HL-60 (cell line): ENCODE measurements around the gene CNOT3.

Experiments used
- DNase-seq, 2 experiments: peaks; one replicate each; pipeline ENCODE4 v3.0.0-alpha.2; 2010 to 2020; ENCODE audit warnings: low read depth in 1 of 2, low spot score in 1 of 2
- H3K27ac ChIP-seq: fragments of 250-450 bp; sonication (Bioruptor Pico); replicated peaks from 2 replicates; pipeline ENCODE4 v1.5.1; 2020; ENCODE audit warnings: mild to moderate bottlenecking, moderate library complexity
- H3K27me3 ChIP-seq: fragments of 250-450 bp; sonication (Bioruptor Pico); 2 replicates; pipeline ENCODE4 v1.5.1; 2021; ENCODE audit warnings: mild to moderate bottlenecking, moderate library complexity; ENCODE audit not compliant: insufficient read depth, poor library complexity, severe bottlenecking
- H3K4me3 ChIP-seq: replicated peaks from 2 replicates; pipeline ENCODE4 v1.5.1; 2011; ENCODE audit warnings: mild to moderate bottlenecking, control low read depth, low read length; ENCODE audit not compliant: insufficient read depth
- GABPA ChIP-seq: IDR thresholded peaks from 2 replicates; pipeline ENCODE4 v1.6.1; 2012; ENCODE audit warnings: low read depth
- POLR2AphosphoS5 ChIP-seq: IDR thresholded peaks from 2 replicates; pipeline ENCODE4 v1.6.1; 2012; ENCODE audit warnings: low read depth
- SPI1 ChIP-seq: IDR thresholded peaks from 2 replicates; pipeline ENCODE4 v1.6.1; 2012; ENCODE audit warnings: low read depth, mild to moderate bottlenecking, borderline replicate concordance
- TF ChIP-seq, protein P1 (sequence below): IDR thresholded peaks from 2 replicates; pipeline ENCODE4 v1.6.1; 2012; ENCODE audit warnings: low read depth; ENCODE audit not compliant: insufficient replicate concordance
- TF ChIP-seq, protein P2 (sequence below): IDR thresholded peaks from one replicate; pipeline ENCODE4 v1.5.1; 2011; ENCODE audit warnings: low read length, control low read depth, inconsistent platforms; ENCODE audit not compliant: insufficient read depth

CNOT3 gene

DNA sequence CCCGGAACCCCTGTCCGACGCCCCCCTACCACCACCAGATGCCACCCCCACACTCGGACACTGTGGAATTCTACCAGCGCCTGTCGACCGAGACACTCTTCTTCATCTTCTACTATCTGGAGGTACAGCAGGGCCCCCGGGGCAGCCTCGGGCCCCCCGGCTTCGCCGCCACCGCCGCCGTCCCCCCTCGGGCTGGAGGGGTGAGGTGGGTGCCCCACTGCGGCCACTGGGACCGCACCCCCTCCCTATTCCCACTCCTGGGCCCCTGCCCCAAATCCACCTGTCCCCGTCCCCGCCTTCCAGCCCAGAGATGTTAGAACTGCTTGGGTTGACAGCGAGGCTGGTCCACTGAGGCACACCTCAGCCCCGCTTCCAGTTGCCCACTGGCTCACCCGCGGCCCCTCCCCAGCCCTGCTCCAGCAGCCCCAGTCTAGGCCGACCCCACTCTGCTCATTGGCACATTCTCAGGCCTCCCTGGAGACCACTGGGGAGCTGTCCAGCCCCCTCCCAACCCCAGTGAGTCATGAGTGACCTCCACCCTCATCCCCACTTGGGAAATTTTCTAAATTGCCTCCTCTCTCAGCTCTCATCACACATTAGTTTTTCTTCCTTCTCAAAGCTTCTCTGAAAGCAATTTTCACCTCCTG lies 15.4 kb downstream of the CNOT3 start:
- TF ChIP-seq POLR2AphosphoS5 (peak; percentile 15; the same call in 1 of the 2 replicates), SPI1 (no peak), GABPA (no peak)
- TF ChIP-seq, protein P1, sequence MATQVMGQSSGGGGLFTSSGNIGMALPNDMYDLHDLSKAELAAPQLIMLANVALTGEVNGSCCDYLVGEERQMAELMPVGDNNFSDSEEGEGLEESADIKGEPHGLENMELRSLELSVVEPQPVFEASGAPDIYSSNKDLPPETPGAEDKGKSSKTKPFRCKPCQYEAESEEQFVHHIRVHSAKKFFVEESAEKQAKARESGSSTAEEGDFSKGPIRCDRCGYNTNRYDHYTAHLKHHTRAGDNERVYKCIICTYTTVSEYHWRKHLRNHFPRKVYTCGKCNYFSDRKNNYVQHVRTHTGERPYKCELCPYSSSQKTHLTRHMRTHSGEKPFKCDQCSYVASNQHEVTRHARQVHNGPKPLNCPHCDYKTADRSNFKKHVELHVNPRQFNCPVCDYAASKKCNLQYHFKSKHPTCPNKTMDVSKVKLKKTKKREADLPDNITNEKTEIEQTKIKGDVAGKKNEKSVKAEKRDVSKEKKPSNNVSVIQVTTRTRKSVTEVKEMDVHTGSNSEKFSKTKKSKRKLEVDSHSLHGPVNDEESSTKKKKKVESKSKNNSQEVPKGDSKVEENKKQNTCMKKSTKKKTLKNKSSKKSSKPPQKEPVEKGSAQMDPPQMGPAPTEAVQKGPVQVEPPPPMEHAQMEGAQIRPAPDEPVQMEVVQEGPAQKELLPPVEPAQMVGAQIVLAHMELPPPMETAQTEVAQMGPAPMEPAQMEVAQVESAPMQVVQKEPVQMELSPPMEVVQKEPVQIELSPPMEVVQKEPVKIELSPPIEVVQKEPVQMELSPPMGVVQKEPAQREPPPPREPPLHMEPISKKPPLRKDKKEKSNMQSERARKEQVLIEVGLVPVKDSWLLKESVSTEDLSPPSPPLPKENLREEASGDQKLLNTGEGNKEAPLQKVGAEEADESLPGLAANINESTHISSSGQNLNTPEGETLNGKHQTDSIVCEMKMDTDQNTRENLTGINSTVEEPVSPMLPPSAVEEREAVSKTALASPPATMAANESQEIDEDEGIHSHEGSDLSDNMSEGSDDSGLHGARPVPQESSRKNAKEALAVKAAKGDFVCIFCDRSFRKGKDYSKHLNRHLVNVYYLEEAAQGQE: no peak
- no peaks in the 10 kb centered on the region for H3K27me3 ChIP-seq
- DNase-seq: no peak
- H3K27ac ChIP-seq: no peak overlapping the region
- H3K4me3 ChIP-seq: no peak overlapping the region

DNA sequence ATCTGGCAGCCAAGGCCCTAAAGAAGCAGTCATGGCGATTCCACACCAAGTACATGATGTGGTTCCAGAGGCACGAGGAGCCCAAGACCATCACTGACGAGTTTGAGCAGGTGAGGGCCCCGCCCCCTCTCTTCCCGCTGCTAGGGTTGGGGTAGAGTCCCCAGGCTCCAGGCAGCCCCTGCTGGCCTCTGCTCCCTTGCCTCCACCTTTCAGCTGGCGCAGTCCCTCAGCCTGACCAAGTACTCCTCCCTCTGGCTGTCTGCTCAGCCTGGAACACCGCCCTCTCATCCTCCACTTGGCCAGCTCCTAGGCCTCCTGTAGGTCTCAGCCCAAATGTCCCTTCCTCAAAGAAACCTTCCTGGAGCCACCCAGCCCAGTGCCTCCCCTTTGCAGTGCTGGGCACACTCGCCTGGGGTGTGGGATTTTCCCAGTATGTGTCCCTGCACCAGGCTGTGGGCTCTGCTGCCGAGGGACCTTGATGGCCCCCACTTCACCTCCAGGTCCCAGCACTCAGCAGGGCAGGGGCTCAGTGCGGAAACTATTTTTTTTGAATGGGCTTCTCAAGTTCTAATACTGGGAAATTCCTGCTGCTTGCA lies 16.3 kb downstream of the CNOT3 start:
- no peak overlapping the region for H3K4me3 ChIP-seq
- no peak for DNase-seq
- TF ChIP-seq GABPA: no peak
- TF ChIP-seq, protein P2, sequence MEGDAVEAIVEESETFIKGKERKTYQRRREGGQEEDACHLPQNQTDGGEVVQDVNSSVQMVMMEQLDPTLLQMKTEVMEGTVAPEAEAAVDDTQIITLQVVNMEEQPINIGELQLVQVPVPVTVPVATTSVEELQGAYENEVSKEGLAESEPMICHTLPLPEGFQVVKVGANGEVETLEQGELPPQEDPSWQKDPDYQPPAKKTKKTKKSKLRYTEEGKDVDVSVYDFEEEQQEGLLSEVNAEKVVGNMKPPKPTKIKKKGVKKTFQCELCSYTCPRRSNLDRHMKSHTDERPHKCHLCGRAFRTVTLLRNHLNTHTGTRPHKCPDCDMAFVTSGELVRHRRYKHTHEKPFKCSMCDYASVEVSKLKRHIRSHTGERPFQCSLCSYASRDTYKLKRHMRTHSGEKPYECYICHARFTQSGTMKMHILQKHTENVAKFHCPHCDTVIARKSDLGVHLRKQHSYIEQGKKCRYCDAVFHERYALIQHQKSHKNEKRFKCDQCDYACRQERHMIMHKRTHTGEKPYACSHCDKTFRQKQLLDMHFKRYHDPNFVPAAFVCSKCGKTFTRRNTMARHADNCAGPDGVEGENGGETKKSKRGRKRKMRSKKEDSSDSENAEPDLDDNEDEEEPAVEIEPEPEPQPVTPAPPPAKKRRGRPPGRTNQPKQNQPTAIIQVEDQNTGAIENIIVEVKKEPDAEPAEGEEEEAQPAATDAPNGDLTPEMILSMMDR: no peak
- TF ChIP-seq, protein P1: no peak
- no peaks in the 10 kb centered on the region for H3K27me3 ChIP-seq
- no peak overlapping the region for H3K27ac ChIP-seq

DNA sequence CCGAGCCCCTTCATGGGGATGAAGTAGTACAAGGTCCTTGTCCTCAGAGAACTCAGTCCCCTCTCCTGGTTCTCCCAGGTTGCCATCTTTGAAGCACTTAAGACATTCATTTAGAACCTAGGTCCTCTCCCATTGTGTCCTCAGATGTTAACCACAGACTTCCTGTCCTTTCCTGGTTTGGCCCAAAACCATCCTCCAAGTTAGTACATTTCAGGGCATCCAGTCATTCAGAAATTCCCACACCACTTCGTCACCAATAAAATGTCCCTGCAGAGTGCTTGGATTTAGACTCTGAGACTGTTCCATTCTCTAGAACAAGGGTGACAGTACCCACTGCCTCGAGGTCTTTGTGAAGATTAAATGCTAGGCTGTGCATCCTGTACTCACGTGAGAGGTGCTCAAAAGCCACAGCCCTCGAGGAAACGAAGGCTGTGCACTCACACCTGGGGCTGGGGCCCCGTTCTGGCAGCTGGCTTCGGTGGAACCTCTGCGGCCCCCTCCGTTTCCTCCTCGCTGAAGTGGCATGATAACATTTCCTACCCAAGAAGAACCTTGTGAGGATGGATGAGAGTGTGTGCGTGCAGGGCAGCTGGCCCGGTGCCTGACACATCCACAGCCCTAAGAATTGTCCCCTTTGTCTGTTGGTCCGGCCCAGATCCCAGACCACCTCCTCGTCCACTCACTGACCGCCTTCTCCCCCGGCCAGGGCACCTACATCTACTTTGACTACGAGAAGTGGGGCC lies 17.2 kb downstream of the CNOT3 start:
- DNase-seq: no peak
- no peak for TF ChIP-seq GABPA
- TF ChIP-seq, protein P2: no peak
- TF ChIP-seq SPI1: no peak
- TF ChIP-seq POLR2AphosphoS5: peak; percentile 20; the same call in 1 of the 2 replicates
- Histone ChIP-seq H3K4me3 (no peak overlapping the region), H3K27me3 (no peaks in the 10 kb centered on the region), H3K27ac (no peak overlapping the region)

DNA sequence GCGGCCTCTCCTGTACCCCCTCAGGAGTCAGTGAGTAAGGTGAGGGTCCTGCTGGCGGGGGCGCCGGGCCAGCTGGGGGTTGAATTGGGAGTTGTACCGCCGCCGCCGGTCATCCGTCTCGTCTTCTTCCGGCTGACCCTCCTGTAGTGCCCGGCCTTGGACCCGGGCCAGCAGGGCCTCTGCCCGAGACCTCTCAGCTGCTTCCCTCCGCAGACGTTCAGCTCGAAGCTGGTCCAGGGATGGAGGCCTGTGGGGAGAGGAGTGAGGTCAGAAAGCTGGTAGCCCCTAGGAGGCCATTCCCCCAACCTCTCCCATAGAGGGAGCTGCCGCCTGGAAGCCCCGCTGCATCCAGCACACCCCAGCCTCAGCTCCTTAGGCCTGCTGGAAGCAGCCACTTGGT lies 18.1 kb downstream of the CNOT3 start:
- no peak for DNase-seq
- TF ChIP-seq, protein P2: no peak
- peak; percentile 36; the same call in 1 of the 2 replicates for TF ChIP-seq POLR2AphosphoS5
- no peak for TF ChIP-seq GABPA
- TF ChIP-seq, protein P1: no peak
- Histone ChIP-seq H3K27ac (no peak overlapping the region), H3K27me3 (no peaks in the 10 kb centered on the region), H3K4me3 (no peak overlapping the region)
